Panc1 (cell line): Measurements from ENCODE around the gene SETD5. TPM values are rescaled to one million over a fixed set of nuclear protein-coding genes. Genes with fewer than 3 reads are reported as not detected.

Experiments
- ATAC-seq: fragments of 200-7000 bp; cut with Tn5 transposase; 2 replicates; pipeline ENCODE4 v1.9.1; 2020; ENCODE audit warnings: mild to moderate bottlenecking, moderate library complexity
- BruUV-seq: library from RNA; stranded (reverse); fragments of 400-500 nt; replicated peaks from 2 replicates; lab custom pipeline; 2021; lab: Mats Ljungman, UMichigan
- CTCF ChIA-PET: fragments of 300-600 bp; sonication (Branson Sonifier 250); formaldehyde crosslinking; loops from one replicate; lab custom pipeline; 2022; ENCODE audit warnings: antibody characterized with exemption; lab: Charles Lee
- POLR2A ChIA-PET: fragments of 300-600 bp; sonication (Branson Sonifier 250); formaldehyde crosslinking; loops from one replicate; lab custom pipeline; 2022; ENCODE audit warnings: antibody characterized with exemption; lab: Charles Lee
- DNase-seq: peaks from one replicate; pipeline ENCODE4 v3.0.0-alpha.2; 2010; ENCODE audit warnings: low read depth, low spot score
- H3K27ac ChIP-seq: 2 replicates; pipeline ENCODE4 v1.5.1; 2011; ENCODE audit warnings: mild to moderate bottlenecking, low read length, inconsistent platforms
- H3K27me3 ChIP-seq: fragments of 200-500 bp; sonication (Bioruptor generic); 2 replicates; pipeline ENCODE4 v1.6.0; 2014; ENCODE audit warnings: low read length, inconsistent platforms; ENCODE audit not compliant: control insufficient read depth, insufficient read depth
- H3K36me3 ChIP-seq: fragments of 200-500 bp; sonication (Bioruptor generic); 2 replicates; pipeline ENCODE4 v1.5.1; 2014; ENCODE audit warnings: inconsistent platforms, mild to moderate bottlenecking, low read length, moderate library complexity; ENCODE audit not compliant: control insufficient read depth, insufficient read depth
- H3K4me1 ChIP-seq: 2 replicates; pipeline ENCODE4 v1.5.1; 2011; ENCODE audit warnings: inconsistent platforms, mild to moderate bottlenecking, low read length, moderate library complexity; ENCODE audit not compliant: control insufficient read depth, insufficient read depth
- H3K4me3 ChIP-seq, 2 experiments: 2 replicates each; pipeline ENCODE4 v1.5.1; 2011 to 2012; ENCODE audit warnings: low read depth in 2 of 2, low read length in 2 of 2, mild to moderate bottlenecking in 2 of 2, inconsistent platforms in 1 of 2, moderate library complexity in 1 of 2
- H3K9me3 ChIP-seq: fragments of 200-500 bp; sonication (Bioruptor generic); 2 replicates; pipeline ENCODE4 v1.5.1; 2014; ENCODE audit warnings: low read depth, mild to moderate bottlenecking, inconsistent platforms, low read length, moderate library complexity; ENCODE audit not compliant: control insufficient read depth, insufficient read depth
- CTCF ChIP-seq: fragments of 450-650 bp; IDR thresholded peaks from 2 replicates; pipeline ENCODE4 v1.5.1; 2017; ENCODE audit warnings: mild to moderate bottlenecking
- POLR2AphosphoS5 ChIP-seq: IDR thresholded peaks from 2 replicates; pipeline ENCODE4 v1.6.1; 2012; ENCODE audit warnings: mild to moderate bottlenecking, low read depth, low read length, moderate library complexity
- REST ChIP-seq, 2 experiments: IDR thresholded peaks; 2 replicates each; pipeline ENCODE4 v1.6.1; 2011 to 2012; ENCODE audit warnings: low read depth in 2 of 2, control low read depth in 1 of 2, low read length in 1 of 2, mild to moderate bottlenecking in 1 of 2, moderate library complexity in 1 of 2; ENCODE audit not compliant: insufficient read depth in 1 of 2
- SIN3A ChIP-seq: IDR thresholded peaks from 2 replicates; pipeline ENCODE4 v1.6.1; 2012; ENCODE audit warnings: low read depth, mild to moderate bottlenecking, low read length, moderate library complexity, borderline replicate concordance; ENCODE audit not compliant: insufficient read depth
- TCF7L2 ChIP-seq: IDR thresholded peaks from 2 replicates; pipeline ENCODE4 v1.6.1; 2011; ENCODE audit warnings: mild to moderate bottlenecking, low read depth, low read length, inconsistent platforms
- in situ Hi-C: cut with HindIII; loops from 2 replicates; pipeline ENCODE4 v1.10.0; 2016; ENCODE audit warnings: low sequenced_read_pairs, low pct_unique_long_range_greater_than_20kb
- intact Hi-C: fragments of 100-400 bp; cut with micrococcal nuclease; formaldehyde crosslinking; loops from one replicate; pipeline ENCODE4 v1.10.0; 2022; ENCODE audit not compliant: unreplicated experiment
- total RNA-seq: library from RNA; stranded (reverse); gene quantifications from one replicate; pipeline ENCODE4 v1.2.1, GENCODE V29; 2021; ENCODE audit not compliant: unreplicated experiment

Gene SETD5
- total RNA-seq, 1 experiment from 2014 or later, result 69.4 TPM

- Histone ChIP-seq H3K4me3 (peak overlapping the region; percentile 21 to 40; a peak in 3 of 4 replicates), H3K27me3 (no peaks in the 10 kb centered on the region), H3K4me1 (peaks cover 54% of the 10 kb centered on the region), H3K36me3 (peaks cover 4% of the 10 kb centered on the region; the same call in 1 of the 2 replicates), H3K9me3 (no peaks in the 10 kb centered on the region), H3K27ac (peak overlapping the region; percentile 72)
- intact Hi-C loops, result no loop called here
- no TSS peak for BruUV-seq
- ChIA-PET POLR2A (no interaction called here), CTCF (no interaction called here)
- DNase-seq (no peak), ATAC-seq (no peak)
- in situ Hi-C loops, result no loop called here
- TF ChIP-seq TCF7L2 (no peak), REST (IDR thresholded peaks at IDR 0.05; ENCODE audit: insufficient read depth in 1 of 2, low read depth in 2 of 2, low read length in 1 of 2) (no peak), CTCF (no peak), POLR2AphosphoS5 (no peak), SIN3A (no peak)
Measured at GRCh38 chr3:9401986-9402385, 4.6 kb downstream of the SETD5 start.

- ChIA-PET CTCF (interaction anchor here (1.0 kb wide), 1 partner anchor 11 kb away, joined by 3 read pairs; no protein-coding TSS in a partner anchor), POLR2A (interaction anchor here (0.6 kb wide), 1 partner anchor 15 kb away, joined by 3 read pairs; no protein-coding TSS in a partner anchor)
- in situ Hi-C loops, result no loop called here
- H3K9me3 ChIP-seq, result no peaks in the 10 kb centered on the region
- H3K4me1 ChIP-seq, result peaks cover 54% of the 10 kb centered on the region
- DNase-seq (no peak), ATAC-seq (peak; percentile 37)
- TF ChIP-seq REST (IDR thresholded peaks at IDR 0.05; ENCODE audit: insufficient read depth in 1 of 2, low read depth in 2 of 2, low read length in 1 of 2) (no peak), SIN3A (no peak)
- no TSS peak for BruUV-seq
- peak overlapping the region; percentile 21 to 40 for H3K4me3 ChIP-seq
- peaks cover 4% of the 10 kb centered on the region; the same call in 1 of the 2 replicates for H3K36me3 ChIP-seq
- no peaks in the 10 kb centered on the region for H3K27me3 ChIP-seq
- intact Hi-C loops, result no loop called here
- peak overlapping the region; percentile 72 for H3K27ac ChIP-seq
Measured at GRCh38 chr3:9402410-9403228, 5.2 kb downstream of the SETD5 start.
